ENCODE measurements around the gene TMEM18.
"Not testable (repeated sequence)": the region's sequence is repeated elsewhere in the genome, so short reads cannot be mapped to it uniquely, and the experiment has no call there.

TMEM18 gene

GRCh38 chr2:677056-677958, at the start of gene TMEM18:
TSS of gene TMEM18 (minus strand) at chr2:677406. CDS start at chr2:677345, 61 bp downstream.
- peak; percentile 90 for DNase-seq

GRCh38 chr2:726169-726568, 49.0 kb upstream of the TMEM18 start:
- no peak for DNase-seq

- DNase-seq, result no peak
Measured at GRCh38 chr2:725468-725867, 48.3 kb upstream of the TMEM18 start.

GRCh38 chr2:723761-724160, 46.6 kb upstream of the TMEM18 start:
- no peak for DNase-seq

GRCh38 chr2:720842-721241, 43.6 kb upstream of the TMEM18 start:
- DNase-seq, result no peak

- DNase-seq, result no peak
Measured at GRCh38 chr2:719734-720133, 42.5 kb upstream of the TMEM18 start.

- DNase-seq, result no peak
Measured at GRCh38 chr2:719191-719590, 42.0 kb upstream of the TMEM18 start.

GRCh38 chr2:717661-718060, 40.5 kb upstream of the TMEM18 start:
- no peak for DNase-seq

GRCh38 chr2:715854-716560, 38.8 kb upstream of the TMEM18 start:
- no peak for DNase-seq

GRCh38 chr2:715038-715437, 37.8 kb upstream of the TMEM18 start:
- DNase-seq, result no peak

GRCh38 chr2:714005-714741, 37.0 kb upstream of the TMEM18 start:
- peak; percentile 6 for DNase-seq

GRCh38 chr2:710867-711665, 33.9 kb upstream of the TMEM18 start:
- DNase-seq, result no peak

GRCh38 chr2:709138-709765, 32.0 kb upstream of the TMEM18 start:
- no peak for DNase-seq

- DNase-seq, result no peak
Measured at GRCh38 chr2:708667-709066, 31.5 kb upstream of the TMEM18 start.

GRCh38 chr2:705971-706511, 28.8 kb upstream of the TMEM18 start:
- peak; percentile 37 for DNase-seq

GRCh38 chr2:702765-703164, 25.6 kb upstream of the TMEM18 start:
- DNase-seq, result not testable (repeated sequence)

GRCh38 chr2:696999-697627, 19.9 kb upstream of the TMEM18 start:
- no peak for DNase-seq

- no peak for DNase-seq
Measured at GRCh38 chr2:696463-696862, 19.3 kb upstream of the TMEM18 start.

- DNase-seq, result no peak
Measured at GRCh38 chr2:694906-695510, 17.8 kb upstream of the TMEM18 start.

GRCh38 chr2:694174-694573, 17.0 kb upstream of the TMEM18 start:
- no peak for DNase-seq

GRCh38 chr2:693606-694005, 16.4 kb upstream of the TMEM18 start:
- DNase-seq, result no peak
